ENCODE measurements around the gene MEMO1. TPM values are rescaled to one million over a fixed set of nuclear protein-coding genes. Genes with fewer than 3 reads are reported as not detected.

MEMO1 gene
- total RNA-seq, 2 donors from 2014 or later, result 40.2 to 52.0 TPM

GRCh38 chr2:32005371-32005976 lies 5.3 kb downstream of the MEMO1 start:
- Histone ChIP-seq H3K9ac (ENCODE audit: extremely low read depth, low read length, poor library complexity, severe bottlenecking) (no peak overlapping the region), H3K36me3 (ENCODE audit: control insufficient read depth, insufficient read depth, low read length) (peaks cover 3% of the 10 kb centered on the region), H3K27me3 (ENCODE audit: control insufficient read depth, insufficient read depth, low read length, poor library complexity, severe bottlenecking) (no peaks in the 10 kb centered on the region), H3K27ac (ENCODE audit: low read depth, low read length) (no peak overlapping the region), H3K4me3 (ENCODE audit: low read length) (no peak overlapping the region), H3K9me3 (ENCODE audit: control insufficient read depth, low read length) (no peaks in the 10 kb centered on the region), H3K4me1 (ENCODE audit: control insufficient read depth, insufficient read depth, low read length) (peaks cover 3% of the 10 kb centered on the region)
- Mint-ChIP-seq H3K27ac (no peak overlapping the region), H3K9me3 (no peaks in the 10 kb centered on the region), H3K4me3 (no peak overlapping the region), H3K36me3 (ENCODE audit: low read depth) (peaks cover 5% of the 10 kb centered on the region), H3K27me3 (ENCODE audit: insufficient read depth) (no peaks in the 10 kb centered on the region), H3K4me1 (peaks cover 20% of the 10 kb centered on the region)
- whole genome bisulfite sequencing, 2 experiments (ENCODE audit: insufficient coverage in 1 of 2, insufficient read length in 1 of 2), result 92 to 100% methylated on average over 2 of the region's 2 CpGs
- no peak for TF ChIP-seq CTCF (conservative IDR thresholded peaks at IDR 0.05)
- no peak for DNase-seq

GRCh38 chr2:32003791-32004190 lies 7.0 kb downstream of the MEMO1 start:
- Mint-ChIP-seq H3K4me3 (no peak overlapping the region), H3K27me3 (ENCODE audit: insufficient read depth) (no peaks in the 10 kb centered on the region), H3K36me3 (ENCODE audit: low read depth) (peaks cover 6% of the 10 kb centered on the region), H3K9me3 (no peaks in the 10 kb centered on the region), H3K4me1 (peaks cover 23% of the 10 kb centered on the region), H3K27ac (no peak overlapping the region)
- no peaks in the 10 kb centered on the region for H3K27me3 ChIP-seq (ENCODE audit: control insufficient read depth, insufficient read depth, low read length, poor library complexity, severe bottlenecking)
- H3K9ac ChIP-seq (ENCODE audit: extremely low read depth, low read length, poor library complexity, severe bottlenecking), result no peak overlapping the region
- H3K9me3 ChIP-seq (ENCODE audit: control insufficient read depth, low read length), result no peaks in the 10 kb centered on the region
- no peak for DNase-seq
- no peak overlapping the region for H3K4me3 ChIP-seq (ENCODE audit: low read length)
- TF ChIP-seq CTCF (conservative IDR thresholded peaks at IDR 0.05), result no peak
- WGBS, 2 experiments (ENCODE audit: insufficient coverage in 1 of 2, insufficient read length in 1 of 2), result 98 to 100% methylated on average over 1 to 2 of the region's 2 CpGs
- peaks cover 3% of the 10 kb centered on the region for H3K36me3 ChIP-seq (ENCODE audit: control insufficient read depth, insufficient read depth, low read length)
- peaks cover 3% of the 10 kb centered on the region for H3K4me1 ChIP-seq (ENCODE audit: control insufficient read depth, insufficient read depth, low read length)
- H3K27ac ChIP-seq (ENCODE audit: low read depth, low read length), result no peak overlapping the region

- Histone ChIP-seq H3K4me1 (ENCODE audit: control insufficient read depth, insufficient read depth, low read length) (no peaks in the 10 kb centered on the region), H3K36me3 (ENCODE audit: control insufficient read depth, insufficient read depth, low read length) (peaks cover 3% of the 10 kb centered on the region), H3K9me3 (ENCODE audit: control insufficient read depth, low read length) (no peaks in the 10 kb centered on the region), H3K4me3 (ENCODE audit: low read length) (no peak overlapping the region), H3K27me3 (ENCODE audit: control insufficient read depth, insufficient read depth, low read length, poor library complexity, severe bottlenecking) (no peaks in the 10 kb centered on the region), H3K9ac (ENCODE audit: extremely low read depth, low read length, poor library complexity, severe bottlenecking) (no peak overlapping the region), H3K27ac (ENCODE audit: low read depth, low read length) (no peak overlapping the region)
- H3K4me3 Mint-ChIP-seq, result no peak overlapping the region
- TF ChIP-seq CTCF (conservative IDR thresholded peaks at IDR 0.05), result no peak
- no peak for DNase-seq
- H3K27ac Mint-ChIP-seq, result no peak overlapping the region
- H3K9me3 Mint-ChIP-seq, result no peaks in the 10 kb centered on the region
- 96 to 100% methylated on average over 1 to 2 of the region's 3 CpGs for WGBS, 2 experiments (ENCODE audit: insufficient coverage in 1 of 2, insufficient read length in 1 of 2)
- no peaks in the 10 kb centered on the region for H3K27me3 Mint-ChIP-seq (ENCODE audit: insufficient read depth)
- peaks cover 6% of the 10 kb centered on the region for H3K36me3 Mint-ChIP-seq (ENCODE audit: low read depth)
- H3K4me1 Mint-ChIP-seq, result peaks cover 19% of the 10 kb centered on the region
Measured at GRCh38 chr2:32002406-32002805, 8.4 kb downstream of the MEMO1 start.
